Stimulated activated CD8-positive, alpha-beta memory T cell treated with anti-CD3 and anti-CD28 coated beads, Interleukin-15, amount 100 ng/mL, for 48 hours (primary cell): ENCODE measurements around the gene MBP.

Experiments
- DNase-seq, 2 donors: peaks; one replicate each; pipeline ENCODE4 v3.0.0-alpha.2; 2020; ENCODE audit warnings: low read depth in 2 of 2

MBP gene

GRCh38 chr18:77065221-77065981, 67.2 kb downstream of the MBP start:
- no peak for DNase-seq

GRCh38 chr18:77063260-77063659, 69.3 kb downstream of the MBP start:
- peak; percentile 68 to 76 for DNase-seq

- DNase-seq, result no peak
These were observed 70.0 kb downstream of the MBP start for GRCh38 chr18:77062518-77063003.

- no peak for DNase-seq
These were observed 70.6 kb downstream of the MBP start for GRCh38 chr18:77061946-77062517.

- DNase-seq, result no peak
These were observed 71.2 kb downstream of the MBP start for GRCh38 chr18:77061281-77061945.

GRCh38 chr18:77060151-77060550, 72.4 kb downstream of the MBP start:
- no peak for DNase-seq

- no peak for DNase-seq
These were observed 73.2 kb downstream of the MBP start for GRCh38 chr18:77059294-77059916.

GRCh38 chr18:77058290-77058835, 74.2 kb downstream of the MBP start:
- DNase-seq, result no peak

GRCh38 chr18:77057006-77057395, 75.6 kb downstream of the MBP start:
- no peak for DNase-seq

GRCh38 chr18:77056344-77057005, 76.1 kb downstream of the MBP start:
- DNase-seq, result no peak

GRCh38 chr18:77055429-77056300, 76.9 kb downstream of the MBP start:
- DNase-seq, result no peak

GRCh38 chr18:77054606-77055428, 77.8 kb downstream of the MBP start:
- peak; percentile 73 to 79 for DNase-seq

GRCh38 chr18:77054288-77054605, 78.3 kb downstream of the MBP start:
- DNase-seq, result no peak

- no peak for DNase-seq
These were observed 78.8 kb downstream of the MBP start for GRCh38 chr18:77053616-77054287.

GRCh38 chr18:77052983-77053309, 79.6 kb downstream of the MBP start:
- no peak for DNase-seq

GRCh38 chr18:77052297-77052982, 80.1 kb downstream of the MBP start:
- no peak for DNase-seq

- DNase-seq, result no peak
These were observed 80.8 kb downstream of the MBP start for GRCh38 chr18:77051581-77052296.

GRCh38 chr18:77049938-77050337, 82.6 kb downstream of the MBP start:
- DNase-seq, result no peak
